GM12892 (cell line): ENCODE data around the gene HOXB6.

Source experiments
- POLR2A ChIP-seq: IDR thresholded peaks from 2 replicates; pipeline ENCODE4 v1.6.1; 2011; ENCODE audit warnings: low read depth, low read length, control low read depth
- POLR2AphosphoS5 ChIP-seq: IDR thresholded peaks from 2 replicates; pipeline ENCODE4 v1.6.1; 2011; ENCODE audit warnings: low read depth, low read length, control low read depth
- TAF1 ChIP-seq: IDR thresholded peaks from 2 replicates; pipeline ENCODE4 v1.6.1; 2011; ENCODE audit warnings: low read depth, mild to moderate bottlenecking, control low read depth, low read length, borderline replicate concordance

GRCh38 chr17:48563867-48564187, 41.0 kb downstream of the HOXB6 start:
- no peak for TF ChIP-seq POLR2AphosphoS5
- TF ChIP-seq POLR2A: no peak
- TF ChIP-seq TAF1: no peak
